GM12872 (cell line): ENCODE measurements around the gene TNIK.

ENCODE experiments used
- CTCF ChIP-seq: IDR thresholded peaks from 3 replicates; pipeline ENCODE4 v1.5.1; 2011; ENCODE audit warnings: low read depth, mild to moderate bottlenecking, low read length, moderate library complexity; ENCODE audit not compliant: insufficient read depth

The TNIK gene

DNA sequence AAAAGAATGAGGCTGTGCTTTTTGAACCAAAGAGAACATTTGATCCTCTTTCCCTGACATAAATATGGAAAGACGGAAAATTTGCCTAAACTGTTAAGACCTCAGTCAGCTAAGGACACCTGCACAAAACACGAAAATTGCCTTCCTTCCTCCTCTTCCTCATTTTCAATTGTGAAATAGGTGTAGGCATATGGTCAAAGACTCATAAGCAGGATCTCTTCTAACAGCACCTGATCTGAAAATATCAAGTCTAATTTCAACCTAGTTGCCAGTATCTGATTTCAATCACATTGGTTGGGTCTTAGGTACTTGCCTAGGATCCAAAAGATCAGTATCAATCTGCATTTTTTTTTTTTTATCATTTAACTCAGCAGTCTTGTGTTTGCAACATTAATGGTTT, 218.0 kb downstream of the TNIK start:
- no peak for TF ChIP-seq CTCF

- TF ChIP-seq CTCF: no peak
These were observed 219.7 kb downstream of the TNIK start for GRCh38 chr3:171240504-171240835.

DNA sequence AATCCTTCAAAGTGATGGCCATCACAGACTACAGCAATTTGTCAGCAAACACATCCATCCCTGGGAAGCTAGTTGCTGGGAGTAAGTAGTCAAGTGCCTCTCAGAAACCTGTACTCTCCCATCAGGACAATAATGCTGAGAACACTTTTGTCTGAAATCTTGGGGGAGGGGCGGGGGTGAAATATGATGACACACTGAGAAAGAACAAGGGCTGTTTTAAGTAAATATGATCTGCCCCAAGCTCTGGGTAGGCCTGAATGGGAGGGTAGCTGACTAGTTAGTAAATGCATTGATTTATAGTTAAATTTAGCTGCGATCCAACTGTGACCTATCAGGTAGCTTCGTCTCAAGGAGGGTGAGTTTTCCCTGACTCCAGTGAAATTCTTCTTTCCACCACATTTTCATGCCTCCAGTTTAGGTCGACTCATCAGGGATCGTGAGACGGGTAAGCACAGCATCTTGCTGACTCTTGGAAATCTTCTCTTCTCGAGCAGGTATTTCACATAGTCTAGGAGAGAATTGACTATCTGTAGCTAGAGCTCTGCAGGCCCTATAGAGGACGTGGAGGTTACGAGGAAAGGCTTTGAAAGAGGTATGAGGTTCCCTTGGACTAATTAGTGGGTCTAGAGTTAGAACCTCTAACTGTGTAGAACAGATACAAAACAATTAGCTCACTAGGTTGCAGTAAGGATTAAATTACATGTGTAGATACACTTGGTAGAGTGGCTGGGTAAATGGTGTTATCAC, 220.3 kb downstream of the TNIK start:
- TF ChIP-seq CTCF: no peak

DNA sequence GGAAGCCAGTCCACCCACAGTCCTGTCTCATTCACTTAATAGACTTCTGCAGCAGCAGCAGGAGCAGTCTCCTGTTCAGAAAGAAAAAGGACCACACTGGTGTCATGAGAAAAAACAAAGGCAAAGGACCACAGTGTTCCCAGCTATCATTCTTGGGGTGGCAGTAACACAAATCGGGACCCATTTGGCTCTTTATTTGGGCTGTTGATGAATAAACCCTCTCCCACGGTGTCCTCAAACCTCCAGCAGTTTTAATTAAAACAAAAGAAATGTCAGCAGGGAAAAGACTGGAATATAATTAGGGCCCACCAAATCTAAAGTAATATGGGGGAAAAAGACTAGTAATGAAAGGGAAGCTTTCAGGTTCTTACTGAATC, 223.2 kb downstream of the TNIK start:
- no peak for TF ChIP-seq CTCF

DNA sequence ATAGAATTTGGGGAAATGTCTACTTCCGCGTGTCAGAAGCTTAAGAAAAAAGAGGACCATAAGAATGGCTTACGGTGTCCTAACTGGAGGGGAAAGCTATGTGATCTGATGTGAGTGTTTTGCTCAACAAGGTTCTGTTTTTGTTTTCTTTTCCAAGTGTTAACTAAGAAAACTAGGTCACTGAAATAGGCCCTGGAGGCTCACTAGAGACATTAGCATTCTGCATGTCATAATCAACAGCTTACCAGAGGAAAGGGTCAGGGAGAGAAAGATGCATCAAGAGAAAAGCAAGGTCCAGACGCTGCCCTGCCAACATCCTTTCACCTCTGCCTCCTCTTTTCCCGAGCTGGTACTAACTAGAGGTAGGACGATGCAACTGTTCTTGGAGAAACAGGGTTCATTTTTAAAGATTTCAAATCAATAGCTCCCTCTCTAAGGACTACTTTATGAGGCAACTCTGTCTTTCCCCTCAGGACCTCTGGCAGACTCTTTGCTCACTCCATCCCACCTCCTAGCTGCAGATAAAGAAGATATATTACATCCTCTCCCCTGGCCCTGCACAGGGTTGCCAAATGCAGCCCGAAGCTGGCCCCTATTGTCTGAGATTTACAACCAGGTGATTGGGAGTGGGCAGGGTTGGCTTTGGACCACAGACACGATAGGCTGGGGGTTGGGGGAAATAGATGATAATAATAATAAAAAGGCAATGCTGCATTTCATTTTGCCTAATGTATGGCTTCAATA, 223.8 kb downstream of the TNIK start:
- TF ChIP-seq CTCF: no peak

- no peak for TF ChIP-seq CTCF
These were observed 225.8 kb downstream of the TNIK start for GRCh38 chr3:171234298-171235010.

- TF ChIP-seq CTCF: no peak
These were observed 228.8 kb downstream of the TNIK start for GRCh38 chr3:171231361-171231760.
